ENCODE data around the gene ATP5IF1. TPM values are rescaled to one million over a fixed set of nuclear protein-coding genes. Genes with fewer than 3 reads are reported as not detected.

Gene ATP5IF1
- total and polyA plus RNA-seq, 9 of the 15 experiments (the other 6 are each of a cell fraction or from before 2014, with no cell fraction given) = 292 to 1,422 (median 388) TPM

DNA sequence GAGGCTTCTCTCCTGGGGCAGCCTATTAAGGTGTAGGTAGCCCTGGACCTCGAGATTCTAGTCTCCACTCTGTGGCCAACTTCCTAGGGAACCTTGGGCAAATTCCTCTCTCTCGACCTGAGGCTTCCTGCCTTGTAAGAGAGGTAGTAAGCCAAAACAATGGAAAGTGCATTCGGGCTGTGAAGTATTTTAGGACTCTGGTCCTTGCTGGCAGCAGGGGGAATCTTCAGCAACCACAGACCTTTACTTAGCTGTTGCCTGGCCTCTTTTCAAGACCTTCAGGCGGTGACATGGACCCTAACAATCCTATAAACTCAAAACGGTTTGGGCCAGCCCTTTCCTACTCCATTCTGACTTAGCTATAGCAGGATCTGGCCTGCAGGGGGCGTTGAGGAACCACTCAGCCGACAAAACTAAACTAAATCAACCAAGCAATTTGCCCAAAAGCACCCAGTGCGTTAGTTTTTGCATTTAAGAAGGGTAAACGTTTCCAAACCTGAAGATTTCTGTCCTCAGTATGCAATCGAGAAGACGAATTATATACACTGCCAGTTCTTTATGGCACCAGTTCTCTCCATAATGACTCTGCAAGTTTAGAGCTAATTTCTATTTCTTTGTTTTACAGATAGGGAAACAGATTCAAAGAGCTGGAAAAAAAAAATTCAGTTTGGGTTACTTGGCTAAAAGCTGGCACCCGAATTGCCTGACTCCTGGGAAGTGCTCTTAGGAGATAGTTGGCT is 12.5 kb downstream of the ATP5IF1 start (continued):
- TF ChIP-seq PHF21A (IDR thresholded peaks at IDR 0.05; ENCODE audit: borderline replicate concordance, low read depth) (no peak), DACH1 (IDR thresholded peaks at IDR 0.05; ENCODE audit: partially characterized antibody) (no peak), ZNF778 (CRISPR knock-in tag; IDR thresholded peaks at IDR 0.05) (no peak), CBX3 (IDR thresholded peaks at IDR 0.05; ENCODE audit: borderline replicate concordance in 1 of 2, low read length in 2 of 2) (no peak), SMAD3 (CRISPR knock-in tag; conservative IDR thresholded peaks at IDR 0.05) (no peak), MAFF (IDR thresholded peaks at IDR 0.05; ENCODE audit: low read length) (peak; percentile 42; the same call in 1 of the 2 replicates), ILF3 (IDR thresholded peaks at IDR 0.05; ENCODE audit: borderline replicate concordance) (no peak), ZNF134 (CRISPR knock-in tag; conservative IDR thresholded peaks at IDR 0.05) (no peak), PHB2 (IDR thresholded peaks at IDR 0.05; ENCODE audit: low read depth) (no peak), PURB (CRISPR knock-in tag; IDR thresholded peaks at IDR 0.05; ENCODE audit: low read depth) (no peak), CSDE1 (IDR thresholded peaks at IDR 0.05) (no peak), MYC (IDR thresholded peaks at IDR 0.05; ENCODE audit: low read depth, low read length) (peak; percentile 41), MYC (CRISPR knock-in tag; IDR thresholded peaks at IDR 0.05; ENCODE audit: borderline replicate concordance, low read depth) (peak; percentile 72; the same call in 1 of the 2 replicates), ZKSCAN8 (CRISPR knock-in tag; IDR thresholded peaks at IDR 0.05) (no peak), FOXP1 (CRISPR knock-in tag; IDR thresholded peaks at IDR 0.05) (no peak), BCOR (IDR thresholded peaks at IDR 0.05) (no peak), ZNF668 (CRISPR knock-in tag; IDR thresholded peaks at IDR 0.05) (no peak), ZNF830 (CRISPR knock-in tag; IDR thresholded peaks at IDR 0.05) (no peak)
- TF ChIP-seq, protein P1, sequence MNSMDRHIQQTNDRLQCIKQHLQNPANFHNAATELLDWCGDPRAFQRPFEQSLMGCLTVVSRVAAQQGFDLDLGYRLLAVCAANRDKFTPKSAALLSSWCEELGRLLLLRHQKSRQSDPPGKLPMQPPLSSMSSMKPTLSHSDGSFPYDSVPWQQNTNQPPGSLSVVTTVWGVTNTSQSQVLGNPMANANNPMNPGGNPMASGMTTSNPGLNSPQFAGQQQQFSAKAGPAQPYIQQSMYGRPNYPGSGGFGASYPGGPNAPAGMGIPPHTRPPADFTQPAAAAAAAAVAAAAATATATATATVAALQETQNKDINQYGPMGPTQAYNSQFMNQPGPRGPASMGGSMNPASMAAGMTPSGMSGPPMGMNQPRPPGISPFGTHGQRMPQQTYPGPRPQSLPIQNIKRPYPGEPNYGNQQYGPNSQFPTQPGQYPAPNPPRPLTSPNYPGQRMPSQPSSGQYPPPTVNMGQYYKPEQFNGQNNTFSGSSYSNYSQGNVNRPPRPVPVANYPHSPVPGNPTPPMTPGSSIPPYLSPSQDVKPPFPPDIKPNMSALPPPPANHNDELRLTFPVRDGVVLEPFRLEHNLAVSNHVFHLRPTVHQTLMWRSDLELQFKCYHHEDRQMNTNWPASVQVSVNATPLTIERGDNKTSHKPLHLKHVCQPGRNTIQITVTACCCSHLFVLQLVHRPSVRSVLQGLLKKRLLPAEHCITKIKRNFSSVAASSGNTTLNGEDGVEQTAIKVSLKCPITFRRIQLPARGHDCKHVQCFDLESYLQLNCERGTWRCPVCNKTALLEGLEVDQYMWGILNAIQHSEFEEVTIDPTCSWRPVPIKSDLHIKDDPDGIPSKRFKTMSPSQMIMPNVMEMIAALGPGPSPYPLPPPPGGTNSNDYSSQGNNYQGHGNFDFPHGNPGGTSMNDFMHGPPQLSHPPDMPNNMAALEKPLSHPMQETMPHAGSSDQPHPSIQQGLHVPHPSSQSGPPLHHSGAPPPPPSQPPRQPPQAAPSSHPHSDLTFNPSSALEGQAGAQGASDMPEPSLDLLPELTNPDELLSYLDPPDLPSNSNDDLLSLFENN (IDR thresholded peaks at IDR 0.05; ENCODE audit: low read depth in 2 of 2, low read length in 2 of 2) = no peak
- TF ChIP-seq, protein P2, sequence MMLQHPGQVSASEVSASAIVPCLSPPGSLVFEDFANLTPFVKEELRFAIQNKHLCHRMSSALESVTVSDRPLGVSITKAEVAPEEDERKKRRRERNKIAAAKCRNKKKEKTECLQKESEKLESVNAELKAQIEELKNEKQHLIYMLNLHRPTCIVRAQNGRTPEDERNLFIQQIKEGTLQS (IDR thresholded peaks at IDR 0.05) = no peak
- TF ChIP-seq, protein P2 (CRISPR knock-in tag; conservative IDR thresholded peaks at IDR 0.05) = no peak
- TF ChIP-seq, protein P3, sequence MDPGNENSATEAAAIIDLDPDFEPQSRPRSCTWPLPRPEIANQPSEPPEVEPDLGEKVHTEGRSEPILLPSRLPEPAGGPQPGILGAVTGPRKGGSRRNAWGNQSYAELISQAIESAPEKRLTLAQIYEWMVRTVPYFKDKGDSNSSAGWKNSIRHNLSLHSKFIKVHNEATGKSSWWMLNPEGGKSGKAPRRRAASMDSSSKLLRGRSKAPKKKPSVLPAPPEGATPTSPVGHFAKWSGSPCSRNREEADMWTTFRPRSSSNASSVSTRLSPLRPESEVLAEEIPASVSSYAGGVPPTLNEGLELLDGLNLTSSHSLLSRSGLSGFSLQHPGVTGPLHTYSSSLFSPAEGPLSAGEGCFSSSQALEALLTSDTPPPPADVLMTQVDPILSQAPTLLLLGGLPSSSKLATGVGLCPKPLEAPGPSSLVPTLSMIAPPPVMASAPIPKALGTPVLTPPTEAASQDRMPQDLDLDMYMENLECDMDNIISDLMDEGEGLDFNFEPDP (CRISPR knock-in tag; IDR thresholded peaks at IDR 0.05) = no peak
- TF ChIP-seq, protein P4, sequence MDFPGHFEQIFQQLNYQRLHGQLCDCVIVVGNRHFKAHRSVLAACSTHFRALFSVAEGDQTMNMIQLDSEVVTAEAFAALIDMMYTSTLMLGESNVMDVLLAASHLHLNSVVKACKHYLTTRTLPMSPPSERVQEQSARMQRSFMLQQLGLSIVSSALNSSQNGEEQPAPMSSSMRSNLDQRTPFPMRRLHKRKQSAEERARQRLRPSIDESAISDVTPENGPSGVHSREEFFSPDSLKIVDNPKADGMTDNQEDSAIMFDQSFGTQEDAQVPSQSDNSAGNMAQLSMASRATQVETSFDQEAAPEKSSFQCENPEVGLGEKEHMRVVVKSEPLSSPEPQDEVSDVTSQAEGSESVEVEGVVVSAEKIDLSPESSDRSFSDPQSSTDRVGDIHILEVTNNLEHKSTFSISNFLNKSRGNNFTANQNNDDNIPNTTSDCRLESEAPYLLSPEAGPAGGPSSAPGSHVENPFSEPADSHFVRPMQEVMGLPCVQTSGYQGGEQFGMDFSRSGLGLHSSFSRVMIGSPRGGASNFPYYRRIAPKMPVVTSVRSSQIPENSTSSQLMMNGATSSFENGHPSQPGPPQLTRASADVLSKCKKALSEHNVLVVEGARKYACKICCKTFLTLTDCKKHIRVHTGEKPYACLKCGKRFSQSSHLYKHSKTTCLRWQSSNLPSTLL (IDR thresholded peaks at IDR 0.05) = no peak

Measured in K562 (cell line).